Kidney tubule cell (primary cell): ENCODE results near the gene IMP3.

Experiments used
- DNase-seq: peaks from one replicate; pipeline ENCODE4 v3.0.0-alpha.2; 2018; ENCODE audit warnings: low spot score

The IMP3 gene

GRCh38 chr15:75672646-75673425 is 32.8 kb upstream of the IMP3 start:
- DNase-seq: no peak

- no peak for DNase-seq
These were observed 31.9 kb upstream of the IMP3 start for GRCh38 chr15:75671730-75672602.

GRCh38 chr15:75669879-75670212 is 29.8 kb upstream of the IMP3 start:
- DNase-seq: no peak

GRCh38 chr15:75669191-75669878 is 29.3 kb upstream of the IMP3 start:
- DNase-seq: peak; percentile 91

- peak; percentile 96 for DNase-seq
These were observed 26.9 kb upstream of the IMP3 start for GRCh38 chr15:75666823-75667501.

DNA sequence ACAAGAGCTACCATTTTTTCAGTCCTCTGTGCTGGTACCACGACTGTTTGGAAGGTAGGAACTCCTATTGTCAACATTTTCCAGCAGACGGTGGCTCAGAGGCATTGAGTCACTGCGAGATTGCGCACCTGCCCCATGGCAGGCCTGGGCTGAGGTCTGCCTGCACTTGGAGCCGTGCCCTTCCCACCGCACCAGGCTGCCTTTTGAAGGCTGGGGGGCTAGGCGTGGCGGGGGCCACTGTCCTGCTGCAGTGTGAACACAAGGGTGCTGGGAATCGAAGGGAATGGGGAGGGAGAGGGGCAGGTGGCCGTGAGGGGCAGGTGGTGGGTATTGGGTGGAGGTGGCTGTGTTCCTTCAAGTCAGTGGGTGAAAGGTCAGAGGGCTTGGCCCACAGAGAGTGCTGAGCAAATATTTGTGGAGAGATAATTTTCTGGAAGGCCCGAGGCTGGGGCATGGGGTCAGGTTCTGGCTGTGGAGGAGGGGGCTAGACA is 24.0 kb upstream of the IMP3 start:
- DNase-seq: no peak

DNA sequence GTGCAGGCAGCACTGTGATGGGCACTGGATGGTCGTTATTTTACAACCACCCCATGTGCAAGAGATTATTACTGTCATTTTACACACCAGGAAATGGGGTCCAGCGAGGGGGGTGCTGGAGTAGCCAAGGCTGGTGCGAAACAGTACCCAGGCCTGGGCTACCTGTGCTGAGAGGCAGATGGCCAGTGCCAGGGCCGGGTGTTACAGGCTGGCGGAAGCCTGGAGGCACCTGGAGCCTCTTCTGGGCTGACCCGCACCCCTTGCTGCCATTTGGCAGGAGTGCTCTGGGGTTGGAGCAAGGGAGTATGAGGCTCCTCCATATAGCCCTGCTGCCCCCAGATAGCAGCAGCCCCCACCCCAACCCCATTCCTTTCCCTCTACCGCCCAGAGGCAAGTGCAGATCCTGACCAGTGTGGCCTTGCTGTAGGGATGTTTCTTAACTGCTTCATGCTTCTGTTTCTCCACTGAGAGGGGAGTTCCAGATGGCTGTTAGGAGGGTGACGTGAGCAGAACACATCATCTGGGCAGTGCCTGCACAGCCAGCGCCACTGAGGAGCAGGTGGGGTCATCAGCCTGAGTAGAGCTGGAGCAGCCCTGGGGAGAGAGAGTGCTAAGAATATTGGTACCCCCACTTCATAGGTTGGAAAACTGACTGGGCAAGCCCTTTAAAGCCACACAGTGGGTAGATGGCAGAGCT is 22.9 kb upstream of the IMP3 start:
- no peak for DNase-seq

DNA sequence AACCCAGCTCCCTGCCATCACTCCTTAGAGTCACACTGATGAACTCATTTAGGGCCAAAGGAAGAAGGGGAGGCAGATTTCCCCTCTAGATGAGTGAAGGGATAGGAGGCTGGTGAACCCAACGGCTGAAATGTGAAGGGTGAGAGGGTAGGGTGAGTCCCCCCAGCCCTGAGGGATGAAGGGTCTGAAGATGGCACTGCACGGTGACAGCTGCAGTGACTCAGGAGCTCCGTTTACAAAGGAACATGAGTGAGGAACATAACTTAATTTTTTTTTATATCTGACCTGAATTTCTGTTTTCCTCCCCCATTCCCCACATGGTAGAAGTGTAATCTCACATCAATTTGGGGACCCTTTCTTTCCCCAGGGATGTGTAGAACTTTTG is 21.7 kb upstream of the IMP3 start:
- no peak for DNase-seq

- peak; percentile 87 for DNase-seq
These were observed 21.2 kb upstream of the IMP3 start for GRCh38 chr15:75661100-75661755.

DNA sequence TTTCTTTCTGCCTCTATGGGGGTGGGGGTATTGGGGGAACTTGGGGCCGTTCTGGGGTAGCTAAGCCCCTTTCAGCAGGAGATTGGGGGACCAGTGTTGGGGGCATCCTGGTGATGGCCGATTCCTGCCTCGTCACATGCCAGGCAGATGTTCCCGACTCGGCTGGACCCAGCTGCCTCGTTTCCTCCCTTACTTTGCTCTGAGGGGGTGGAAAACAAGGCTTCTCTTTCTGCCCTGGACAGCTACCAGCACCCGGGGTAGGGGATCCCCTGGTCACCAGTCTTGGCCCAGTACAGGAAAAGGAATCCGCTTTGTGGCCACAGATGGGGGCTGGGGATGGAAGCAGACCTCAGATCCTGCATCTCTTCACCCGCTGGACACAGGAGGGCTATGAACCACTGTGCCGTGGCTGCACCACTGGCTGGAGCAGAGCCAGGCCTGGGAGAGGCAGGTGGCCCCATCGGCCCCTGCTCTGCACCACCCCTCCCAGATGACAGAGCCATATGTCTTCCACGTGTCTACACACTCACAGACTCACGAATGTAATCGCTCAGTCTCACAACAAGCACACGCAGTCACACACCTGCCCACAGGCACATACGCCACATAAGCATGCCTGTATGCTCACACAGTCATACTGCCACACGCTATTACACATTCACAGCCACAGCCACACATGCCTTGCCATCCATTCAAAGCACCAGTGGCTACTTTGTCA is 20.1 kb upstream of the IMP3 start:
- DNase-seq: no peak

DNA sequence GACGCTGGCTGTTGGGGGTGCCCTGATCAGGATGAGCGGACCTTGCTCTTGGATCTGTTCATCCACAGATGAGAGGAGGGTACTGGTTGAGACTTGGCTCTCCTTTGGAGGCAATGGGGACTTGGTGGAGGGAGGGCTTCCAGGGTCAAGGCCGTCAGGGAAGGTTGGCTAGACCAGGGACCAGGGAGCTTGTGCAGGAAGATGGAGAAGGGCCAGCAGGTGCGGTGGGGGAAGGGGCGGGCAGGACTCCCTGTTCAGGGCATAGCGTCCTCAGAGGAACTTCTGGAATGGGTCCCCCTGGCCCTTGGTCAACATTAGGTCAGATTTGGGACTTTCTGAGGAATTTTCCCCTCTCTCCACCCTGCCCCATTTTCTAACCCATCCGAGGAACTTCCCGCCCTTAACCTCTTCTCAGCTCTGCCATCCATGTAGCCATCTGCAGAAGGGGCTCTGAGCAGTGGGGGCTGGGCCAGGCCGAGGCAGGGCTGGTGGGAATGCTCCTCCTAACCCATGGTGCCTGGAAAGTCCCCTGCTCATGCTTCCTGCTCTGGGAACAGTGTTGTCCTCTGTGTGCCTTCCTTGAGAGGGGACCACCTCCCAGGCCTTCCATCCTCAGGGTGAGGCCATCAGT is 19.2 kb upstream of the IMP3 start:
- DNase-seq: no peak

- DNase-seq: no peak
These were observed 16.8 kb upstream of the IMP3 start for GRCh38 chr15:75656813-75657212.

DNA sequence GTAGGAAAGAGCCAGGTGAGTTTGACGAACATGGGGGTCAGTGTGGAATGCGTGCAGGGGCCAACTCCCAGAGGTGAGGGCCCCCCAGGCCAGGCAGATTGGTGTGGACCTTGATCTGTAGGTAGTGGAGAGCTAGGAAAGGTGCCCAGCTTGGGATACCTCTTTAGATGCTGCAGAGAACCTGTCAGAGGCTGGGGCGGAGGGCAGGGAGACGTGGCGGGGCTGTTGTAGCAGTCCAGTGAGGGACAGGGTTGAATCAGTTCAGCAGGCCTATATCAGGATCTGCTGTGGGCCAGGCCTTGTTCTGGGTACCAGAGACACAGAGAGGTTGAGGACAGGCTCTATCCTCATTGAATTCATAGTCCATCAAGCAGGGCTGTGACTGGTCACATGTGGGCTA is 16.3 kb upstream of the IMP3 start:
- DNase-seq: no peak

- DNase-seq: no peak
These were observed 15.9 kb upstream of the IMP3 start for GRCh38 chr15:75655931-75656330.

DNA sequence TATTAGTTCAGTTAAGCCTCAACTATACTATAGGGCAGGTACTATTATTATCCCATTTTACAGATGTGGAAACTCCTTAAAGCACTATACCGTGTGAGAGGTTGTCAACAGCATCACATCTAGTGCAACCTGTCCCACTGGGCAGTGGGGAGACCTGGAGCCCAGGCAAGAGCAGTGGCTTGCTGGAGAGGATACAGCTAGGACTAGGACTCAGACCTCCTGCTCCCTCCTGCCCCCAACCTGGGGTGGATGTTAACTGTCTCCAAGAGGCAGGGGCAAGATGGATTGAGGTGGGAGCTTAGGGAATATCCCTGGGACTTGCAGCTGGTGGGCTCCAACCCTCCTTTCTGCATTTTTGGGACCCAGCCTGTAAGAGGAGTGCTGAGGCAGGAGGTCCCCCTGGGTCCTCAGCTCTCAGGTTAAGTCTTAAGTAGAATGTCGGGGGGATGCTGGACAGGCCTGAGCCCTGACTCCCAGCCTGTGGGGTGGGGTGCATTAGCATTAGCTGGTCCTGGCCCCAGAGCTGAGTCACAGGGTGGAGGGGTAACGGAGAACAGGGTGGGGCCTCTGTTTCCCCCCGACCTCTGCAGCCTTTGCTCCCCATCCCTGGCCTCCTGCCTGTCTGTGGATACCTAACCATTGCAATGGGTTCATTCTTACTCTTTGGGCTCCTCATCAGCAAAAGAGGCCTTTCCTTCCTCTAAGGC is 14.3 kb upstream of the IMP3 start:
- DNase-seq: no peak

DNA sequence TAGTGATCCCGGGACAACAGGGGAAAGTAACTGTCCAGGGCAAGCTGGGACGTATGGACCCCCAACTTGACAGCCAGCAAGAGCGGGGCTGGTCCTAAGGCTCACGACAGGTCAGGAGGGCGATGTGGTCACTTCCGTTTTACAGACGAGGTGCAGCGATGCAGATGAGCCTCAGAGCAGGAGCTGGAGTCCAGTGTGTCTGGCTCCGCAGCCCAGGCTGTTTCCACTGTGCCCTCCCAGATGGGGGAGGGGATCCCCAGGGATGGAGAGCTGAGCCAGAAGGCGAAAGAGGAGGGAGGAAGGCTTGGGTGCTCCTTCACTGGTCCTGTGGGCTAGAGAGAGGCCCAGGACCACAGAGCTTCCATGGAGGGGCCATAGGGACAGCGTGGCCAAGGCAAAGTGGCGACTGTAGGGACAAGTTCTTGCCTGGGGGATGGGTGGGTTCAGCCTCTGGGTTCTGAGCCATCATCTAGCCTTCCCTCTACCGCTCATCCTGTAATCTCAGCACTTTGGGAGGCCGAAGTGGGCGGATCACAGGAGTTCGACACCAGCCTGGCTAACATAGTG is 13.4 kb upstream of the IMP3 start:
- DNase-seq: no peak

DNA sequence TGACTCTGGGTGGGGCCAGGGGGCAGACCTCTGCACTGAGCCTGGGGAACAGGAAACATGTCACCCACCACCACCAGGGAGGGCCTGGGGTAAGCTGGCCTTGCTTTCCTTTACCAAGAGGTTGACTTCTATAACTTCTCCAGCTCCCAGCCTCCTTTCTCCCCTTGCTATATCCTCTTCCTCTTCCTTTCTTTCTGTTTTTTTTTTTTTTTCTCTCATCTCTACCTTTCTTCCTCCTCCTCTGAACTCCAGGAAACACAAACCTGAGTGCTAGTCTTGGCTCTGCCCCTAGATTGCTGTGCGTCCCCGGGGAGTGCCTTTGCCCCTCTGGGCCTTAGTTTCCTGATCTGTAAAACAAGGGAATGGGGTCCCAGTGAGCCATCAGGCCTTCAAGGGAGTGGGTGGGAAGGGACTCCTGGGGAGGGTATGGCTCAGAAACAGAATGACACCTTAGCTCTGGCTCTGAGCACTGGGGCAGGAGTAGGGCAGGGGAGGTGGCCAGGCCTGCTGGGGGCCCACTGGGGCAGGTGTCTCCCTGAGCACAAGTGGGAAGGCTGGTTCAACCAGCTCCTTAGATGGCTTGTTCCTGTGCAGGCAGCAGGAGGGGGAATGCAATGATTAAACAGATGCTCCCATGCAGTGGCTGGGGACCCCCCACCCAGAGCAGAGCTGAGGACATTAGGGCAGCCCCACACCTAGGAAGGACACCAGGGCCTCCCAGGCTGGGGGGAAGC is 12.0 kb upstream of the IMP3 start:
- DNase-seq: no peak
